ENCODE data around the gene AKAP11.

The AKAP11 gene

GRCh38 chr13:42247883-42248282 is 24.1 kb upstream of the AKAP11 start:
- Histone ChIP-seq H3K4me1 (no peaks in the 10 kb centered on the region), H3K9me3 (no peaks in the 10 kb centered on the region), H3K27me3 (no peaks in the 10 kb centered on the region), H3K36me3 (no peaks in the 10 kb centered on the region), H3K27ac (no peak overlapping the region), H3K4me3 (no peak overlapping the region)
- intact Hi-C loops (cut with DNase I; ENCODE audit: low total_unique reads) = no loop called here
- DNase-seq = no peak
- TF ChIP-seq CTCF (IDR thresholded peaks at IDR 0.05) = no peak

- no peak for TF ChIP-seq CTCF (IDR thresholded peaks at IDR 0.05)
- Histone ChIP-seq H3K4me1 (no peaks in the 10 kb centered on the region), H3K27me3 (no peaks in the 10 kb centered on the region), H3K36me3 (no peaks in the 10 kb centered on the region), H3K27ac (no peak overlapping the region), H3K9me3 (no peaks in the 10 kb centered on the region), H3K4me3 (no peak overlapping the region)
- no peak for DNase-seq
- intact Hi-C loops (cut with DNase I; ENCODE audit: low total_unique reads) = no loop called here
These were observed 16.1 kb upstream of the AKAP11 start for GRCh38 chr13:42255886-42256285.

- H3K27ac ChIP-seq = no peak overlapping the region
- no peaks in the 10 kb centered on the region for H3K27me3 ChIP-seq
- H3K4me1 ChIP-seq = no peaks in the 10 kb centered on the region
- DNase-seq = no peak
- no peak for TF ChIP-seq CTCF (IDR thresholded peaks at IDR 0.05)
- intact Hi-C loops (cut with DNase I; ENCODE audit: low total_unique reads) = no loop called here
- no peaks in the 10 kb centered on the region for H3K36me3 ChIP-seq
- H3K9me3 ChIP-seq = no peaks in the 10 kb centered on the region
- H3K4me3 ChIP-seq = no peak overlapping the region
These were observed 13.2 kb upstream of the AKAP11 start for GRCh38 chr13:42258747-42259146.

- Histone ChIP-seq H3K4me3 (no peak overlapping the region), H3K36me3 (no peaks in the 10 kb centered on the region), H3K27ac (no peak overlapping the region), H3K9me3 (no peaks in the 10 kb centered on the region), H3K4me1 (no peaks in the 10 kb centered on the region), H3K27me3 (no peaks in the 10 kb centered on the region)
- DNase-seq = no peak
- intact Hi-C loops (cut with DNase I; ENCODE audit: low total_unique reads) = no loop called here
- no peak for TF ChIP-seq CTCF (IDR thresholded peaks at IDR 0.05)
These were observed 12.4 kb upstream of the AKAP11 start for GRCh38 chr13:42259515-42259914.

GRCh38 chr13:42260903-42261654 is 10.9 kb upstream of the AKAP11 start:
- Histone ChIP-seq H3K27me3 (no peaks in the 10 kb centered on the region), H3K9me3 (no peaks in the 10 kb centered on the region)
- intact Hi-C loops (cut with DNase I; ENCODE audit: low total_unique reads) = no loop called here

More at GRCh38 chr13:42260903-42261654, 10.9 kb upstream of the AKAP11 start:
- TF ChIP-seq CTCF (IDR thresholded peaks at IDR 0.05) = no peak
- no peaks in the 10 kb centered on the region for H3K4me1 ChIP-seq
- no peak overlapping the region for H3K4me3 ChIP-seq
- DNase-seq = no peak
- H3K36me3 ChIP-seq = no peaks in the 10 kb centered on the region
- H3K27ac ChIP-seq = no peak overlapping the region
